Measurements from ENCODE around the gene PAQR4. TPM values are rescaled to one million over a fixed set of nuclear protein-coding genes. Genes with fewer than 3 reads are reported as not detected.

Gene PAQR4
- polyA plus RNA-seq, 1 of the 3 experiments (the other 2 are of a cell fraction): 8.8 TPM

DNA sequence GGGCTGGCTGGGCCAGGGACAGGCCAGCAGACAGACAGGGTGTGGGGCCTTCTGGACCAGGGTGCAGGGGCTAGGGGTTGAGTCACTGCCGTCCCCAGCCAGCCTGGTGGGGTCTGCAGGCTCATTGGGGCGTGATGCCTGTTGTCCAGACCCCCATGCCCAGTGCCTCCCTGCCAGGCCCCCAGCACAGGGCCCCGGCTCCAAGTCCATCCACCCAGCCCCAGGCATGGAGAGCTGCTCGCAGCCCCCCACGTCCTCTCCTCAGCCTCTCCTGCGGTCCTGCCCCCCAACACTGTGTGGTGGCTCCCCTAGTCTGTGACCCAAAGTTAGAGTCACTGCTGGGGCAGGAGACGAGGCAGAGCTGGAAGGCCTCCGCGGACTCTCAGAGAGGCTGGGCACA is 18.1 kb downstream of the PAQR4 start:
- CTCF ChIA-PET: interaction anchor here (1.0 to 2.8 kb wide), 4 partner anchors 25 to 60 kb away, joined by 3 to 8 read pairs (median 4); no protein-coding TSS in a partner anchor
- no peak overlapping the region for H2AFZ ChIP-seq (ENCODE audit: low read depth)
- H3K36me3 ChIP-seq (replicated peaks in 1 of 2; ENCODE audit: control insufficient read depth in 1 of 2, insufficient read depth in 2 of 2, low read length in 1 of 2): no peaks in the 10 kb centered on the region
- no peaks in the 10 kb centered on the region for H3K27me3 ChIP-seq (ENCODE audit: insufficient read depth)
- TF ChIP-seq, protein P1, sequence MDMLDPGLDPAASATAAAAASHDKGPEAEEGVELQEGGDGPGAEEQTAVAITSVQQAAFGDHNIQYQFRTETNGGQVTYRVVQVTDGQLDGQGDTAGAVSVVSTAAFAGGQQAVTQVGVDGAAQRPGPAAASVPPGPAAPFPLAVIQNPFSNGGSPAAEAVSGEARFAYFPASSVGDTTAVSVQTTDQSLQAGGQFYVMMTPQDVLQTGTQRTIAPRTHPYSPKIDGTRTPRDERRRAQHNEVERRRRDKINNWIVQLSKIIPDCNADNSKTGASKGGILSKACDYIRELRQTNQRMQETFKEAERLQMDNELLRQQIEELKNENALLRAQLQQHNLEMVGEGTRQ (IDR thresholded peaks at IDR 0.05; ENCODE audit: borderline replicate concordance, low read depth, low read length): no peak
- TF ChIP-seq GATA2 (CRISPR knock-in tag; IDR thresholded peaks at IDR 0.05) (no peak), NFIC (IDR thresholded peaks at IDR 0.05; ENCODE audit: borderline replicate concordance) (no peak), JUND (IDR thresholded peaks at IDR 0.05) (no peak), NRF1 (IDR thresholded peaks at IDR 0.05; ENCODE audit: low read depth, low read length) (no peak), RAD21 (IDR thresholded peaks at IDR 0.05; ENCODE audit: low read length) (no peak), SMC3 (IDR thresholded peaks at IDR 0.05; ENCODE audit: low read depth, low read length) (no peak), YY1 (IDR thresholded peaks at IDR 0.05; ENCODE audit: low read depth) (no peak), RCOR1 (IDR thresholded peaks at IDR 0.05; ENCODE audit: low read length) (no peak), TAF1 (IDR thresholded peaks at IDR 0.05; ENCODE audit: borderline replicate concordance, low read depth, low read length) (no peak), FOXJ3 (CRISPR knock-in tag; IDR thresholded peaks at IDR 0.05) (no peak), FOXM1 (IDR thresholded peaks at IDR 0.05; ENCODE audit: low read depth) (no peak), POLR2AphosphoS5 (IDR thresholded peaks at IDR 0.05; ENCODE audit: low read depth, low read length) (no peak), SIN3A (IDR thresholded peaks at IDR 0.05; ENCODE audit: borderline replicate concordance, low read depth, low read length) (no peak), EZH2phosphoT487 (IDR thresholded peaks at IDR 0.05; ENCODE audit: borderline replicate concordance, low read depth) (no peak), MXI1 (IDR thresholded peaks at IDR 0.05; ENCODE audit: low read depth, low read length) (no peak), CHD2 (IDR thresholded peaks at IDR 0.05; ENCODE audit: low read length, partially characterized antibody) (no peak)
- TF ChIP-seq, protein P2, sequence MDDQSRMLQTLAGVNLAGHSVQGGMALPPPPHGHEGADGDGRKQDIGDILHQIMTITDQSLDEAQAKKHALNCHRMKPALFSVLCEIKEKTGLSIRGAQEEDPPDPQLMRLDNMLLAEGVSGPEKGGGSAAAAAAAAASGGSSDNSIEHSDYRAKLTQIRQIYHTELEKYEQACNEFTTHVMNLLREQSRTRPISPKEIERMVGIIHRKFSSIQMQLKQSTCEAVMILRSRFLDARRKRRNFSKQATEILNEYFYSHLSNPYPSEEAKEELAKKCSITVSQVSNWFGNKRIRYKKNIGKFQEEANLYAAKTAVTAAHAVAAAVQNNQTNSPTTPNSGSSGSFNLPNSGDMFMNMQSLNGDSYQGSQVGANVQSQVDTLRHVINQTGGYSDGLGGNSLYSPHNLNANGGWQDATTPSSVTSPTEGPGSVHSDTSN (IDR thresholded peaks at IDR 0.05): no peak
- TF ChIP-seq, protein P3, sequence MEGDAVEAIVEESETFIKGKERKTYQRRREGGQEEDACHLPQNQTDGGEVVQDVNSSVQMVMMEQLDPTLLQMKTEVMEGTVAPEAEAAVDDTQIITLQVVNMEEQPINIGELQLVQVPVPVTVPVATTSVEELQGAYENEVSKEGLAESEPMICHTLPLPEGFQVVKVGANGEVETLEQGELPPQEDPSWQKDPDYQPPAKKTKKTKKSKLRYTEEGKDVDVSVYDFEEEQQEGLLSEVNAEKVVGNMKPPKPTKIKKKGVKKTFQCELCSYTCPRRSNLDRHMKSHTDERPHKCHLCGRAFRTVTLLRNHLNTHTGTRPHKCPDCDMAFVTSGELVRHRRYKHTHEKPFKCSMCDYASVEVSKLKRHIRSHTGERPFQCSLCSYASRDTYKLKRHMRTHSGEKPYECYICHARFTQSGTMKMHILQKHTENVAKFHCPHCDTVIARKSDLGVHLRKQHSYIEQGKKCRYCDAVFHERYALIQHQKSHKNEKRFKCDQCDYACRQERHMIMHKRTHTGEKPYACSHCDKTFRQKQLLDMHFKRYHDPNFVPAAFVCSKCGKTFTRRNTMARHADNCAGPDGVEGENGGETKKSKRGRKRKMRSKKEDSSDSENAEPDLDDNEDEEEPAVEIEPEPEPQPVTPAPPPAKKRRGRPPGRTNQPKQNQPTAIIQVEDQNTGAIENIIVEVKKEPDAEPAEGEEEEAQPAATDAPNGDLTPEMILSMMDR (IDR thresholded peaks at IDR 0.05): no peak
- TF ChIP-seq, protein P4, sequence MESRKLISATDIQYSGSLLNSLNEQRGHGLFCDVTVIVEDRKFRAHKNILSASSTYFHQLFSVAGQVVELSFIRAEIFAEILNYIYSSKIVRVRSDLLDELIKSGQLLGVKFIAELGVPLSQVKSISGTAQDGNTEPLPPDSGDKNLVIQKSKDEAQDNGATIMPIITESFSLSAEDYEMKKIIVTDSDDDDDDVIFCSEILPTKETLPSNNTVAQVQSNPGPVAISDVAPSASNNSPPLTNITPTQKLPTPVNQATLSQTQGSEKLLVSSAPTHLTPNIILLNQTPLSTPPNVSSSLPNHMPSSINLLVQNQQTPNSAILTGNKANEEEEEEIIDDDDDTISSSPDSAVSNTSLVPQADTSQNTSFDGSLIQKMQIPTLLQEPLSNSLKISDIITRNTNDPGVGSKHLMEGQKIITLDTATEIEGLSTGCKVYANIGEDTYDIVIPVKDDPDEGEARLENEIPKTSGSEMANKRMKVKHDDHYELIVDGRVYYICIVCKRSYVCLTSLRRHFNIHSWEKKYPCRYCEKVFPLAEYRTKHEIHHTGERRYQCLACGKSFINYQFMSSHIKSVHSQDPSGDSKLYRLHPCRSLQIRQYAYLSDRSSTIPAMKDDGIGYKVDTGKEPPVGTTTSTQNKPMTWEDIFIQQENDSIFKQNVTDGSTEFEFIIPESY (IDR thresholded peaks at IDR 0.05; ENCODE audit: borderline replicate concordance, low read depth): no peak
- no peaks in the 10 kb centered on the region for H3K9me3 ChIP-seq
- H4K20me1 ChIP-seq (ENCODE audit: insufficient read depth): no peaks in the 10 kb centered on the region
- H3K9ac ChIP-seq: no peak overlapping the region
- WGBS (ENCODE audit: low lambda C conversion rate): no CpG with 5 or more reads among the region's 9 CpGs
- no peaks in the 10 kb centered on the region for H3K9me2 ChIP-seq
- POLR2A ChIA-PET: no interaction called here
- H3K4me3 ChIP-seq (ENCODE audit: low read depth in 2 of 2, low read length in 1 of 2): no peak overlapping the region
- H3K79me2 ChIP-seq (ENCODE audit: insufficient read depth): no peaks in the 10 kb centered on the region
- H3K4me1 ChIP-seq (ENCODE audit: control insufficient read depth in 1 of 2, insufficient read depth in 2 of 2, low read depth in 1 of 2, low read length in 1 of 2): peaks cover 0 to 14% of the 10 kb centered on the region in 2 experiments; a peak in 1 of 4 replicates
- DNase-seq: no peak
- H3K27ac ChIP-seq (ENCODE audit: low read depth in 2 of 2, low read length in 1 of 2): no peak overlapping the region
- H3K4me2 ChIP-seq: no peak overlapping the region
- peaks cover 6% of the 10 kb centered on the region for H3F3A ChIP-seq (replicated peaks; ENCODE audit: insufficient read depth)

Data from SK-N-SH (cell line).